CD4-positive, alpha-beta T cell (primary cell): ENCODE results near the gene COL17A1. TPM values are rescaled to one million over a fixed set of nuclear protein-coding genes. Genes with fewer than 3 reads are reported as not detected.

Experiments
- ATAC-seq: fragments of 200-7000 bp; cut with Tn5 transposase; one replicate; pipeline ENCODE4 v1.10.0; 2022; ENCODE audit warnings: mild to moderate bottlenecking; ENCODE audit not compliant: poor library complexity
- CTCF ChIA-PET: fragments of 350-600 bp; sonication (Branson Sonifier 250); formaldehyde crosslinking; loops from one replicate; lab custom pipeline; 2021; ENCODE audit warnings: antibody characterized with exemption, inconsistent platforms; lab: Charles Lee
- POLR2A ChIA-PET: fragments of 350-600 bp; sonication (Branson Sonifier 250); formaldehyde crosslinking; loops from one replicate; lab custom pipeline; 2021; ENCODE audit warnings: antibody characterized with exemption, inconsistent platforms; lab: Charles Lee
- DNase-seq, 14 experiments: peaks; one replicate each; pipeline ENCODE4 v3.0.0-alpha.2; 2013 to 2020; ENCODE audit warnings: mixed read lengths in 2 of 14
- H3K27ac ChIP-seq, 2 donors: one replicate each; pipeline versions ENCODE4 v1.5.1 to v1.7.0; 2013; ENCODE audit warnings: low read length in 2 of 2, low read depth in 1 of 2, mild to moderate bottlenecking in 1 of 2
- H3K27me3 ChIP-seq, 2 experiments: 1 replicate in 1 of 2; 2 replicates in 1 of 2; pipeline versions ENCODE4 v1.6.1 to v1.7.0; 2013; ENCODE audit warnings: low read length in 2 of 2, control low read depth in 1 of 2, mild to moderate bottlenecking in 1 of 2, moderate library complexity in 1 of 2; ENCODE audit not compliant: insufficient read depth in 2 of 2, control insufficient read depth in 1 of 2
- H3K36me3 ChIP-seq: one replicate; pipeline ENCODE4 v1.6.1; 2013; ENCODE audit warnings: low read length, control low read depth; ENCODE audit not compliant: insufficient read depth
- H3K4me1 ChIP-seq: one replicate; pipeline ENCODE4 v1.6.1; 2013; ENCODE audit warnings: low read length, control low read depth; ENCODE audit not compliant: insufficient read depth
- H3K4me3 ChIP-seq: one replicate; pipeline ENCODE4 v1.5.1; 2013; ENCODE audit warnings: mild to moderate bottlenecking, low read length, moderate library complexity
- H3K9me3 ChIP-seq, 2 experiments: 1 replicate in 1 of 2; 2 replicates in 1 of 2; pipeline versions ENCODE4 v1.6.1 to v1.7.0; 2013; ENCODE audit warnings: low read length in 2 of 2, mild to moderate bottlenecking in 2 of 2, control low read depth in 1 of 2, moderate library complexity in 1 of 2; ENCODE audit not compliant: control insufficient read depth in 1 of 2, insufficient read depth in 1 of 2
- H3K27ac Mint-ChIP-seq: one replicate; pipeline ENCODE4 v1.8.0; 2020; ENCODE audit warnings: mixed read lengths
- H3K27me3 Mint-ChIP-seq: one replicate; pipeline ENCODE4 v1.8.0; 2021; ENCODE audit warnings: mixed read lengths
- H3K36me3 Mint-ChIP-seq: one replicate; pipeline ENCODE4 v1.8.0; 2021; ENCODE audit warnings: low read depth, mixed read lengths
- H3K4me1 Mint-ChIP-seq: one replicate; pipeline ENCODE4 v1.8.0; 2021; ENCODE audit warnings: low read depth, mixed read lengths
- H3K4me3 Mint-ChIP-seq: one replicate; pipeline ENCODE4 v1.8.0; 2020; ENCODE audit warnings: mild to moderate bottlenecking, mixed read lengths
- H3K9me3 Mint-ChIP-seq: one replicate; pipeline ENCODE4 v1.8.0; 2020; ENCODE audit warnings: mixed read lengths
- intact Hi-C, 2 experiments: fragments of 100-400 bp; cut with DNase I in 1 of 2; cut with micrococcal nuclease in 1 of 2; formaldehyde crosslinking; loops; one replicate each; pipeline versions ENCODE4 v1.15.1 to v1.9.0; 2023 to 2025; cut with DNase I, micrococcal nuclease
- total RNA-seq, 174 experiments: library from RNA in 2 of 174; stranded (reverse) in 2 of 174; gene quantifications; one replicate each; pipeline ENCODE4 v1.2.3 and lab custom pipeline; 2021 to 2026
- TF ChIP-seq, protein P1 (sequence below): fragments of 200-600 bp; IDR thresholded peaks from one replicate; pipeline ENCODE4 v1.8.0; 2022; ENCODE audit warnings: antibody characterized with exemption, mild to moderate bottlenecking

COL17A1 gene
- total RNA-seq, 2 experiments from 2014 or later, result not detected

DNA sequence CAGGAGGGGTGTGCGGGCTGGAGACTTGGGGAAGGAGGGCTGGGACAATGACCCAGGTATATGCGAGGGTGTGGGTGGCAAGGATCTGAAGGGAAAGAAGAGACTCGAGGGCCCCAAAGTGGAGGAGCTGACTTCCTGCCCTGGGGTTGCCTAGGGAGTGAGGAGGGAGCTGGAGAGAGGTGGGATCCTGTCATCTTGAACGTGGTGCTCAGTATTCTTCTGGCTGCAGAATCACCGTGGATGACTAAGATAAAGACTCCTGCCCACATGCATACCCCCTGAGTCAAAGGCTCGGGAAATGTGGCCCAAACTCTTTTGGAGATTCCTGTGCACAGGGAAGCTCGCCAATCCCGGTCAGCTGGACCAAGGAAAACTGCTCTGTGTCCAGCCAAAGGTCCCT is 31.2 kb downstream of the COL17A1 start:
- H3K4me1 ChIP-seq, result no peaks in the 10 kb centered on the region
- Mint-ChIP-seq H3K4me1 (no peaks in the 10 kb centered on the region), H3K4me3 (no peak overlapping the region), H3K36me3 (no peaks in the 10 kb centered on the region), H3K27ac (no peak overlapping the region), H3K9me3 (no peaks in the 10 kb centered on the region), H3K27me3 (no peaks in the 10 kb centered on the region)
- H3K36me3 ChIP-seq, result no peaks in the 10 kb centered on the region
- CTCF ChIA-PET, result no interaction called here
- POLR2A ChIA-PET, result no interaction called here
- DNase-seq (no peak), ATAC-seq (no peak)
- intact Hi-C loops, result no loop called here
- H3K27me3 ChIP-seq, result no peaks in the 10 kb centered on the region
- no peak overlapping the region for H3K4me3 ChIP-seq
- H3K27ac ChIP-seq, result no peak overlapping the region
- no peaks in the 10 kb centered on the region for H3K9me3 ChIP-seq
- TF ChIP-seq, protein P1, sequence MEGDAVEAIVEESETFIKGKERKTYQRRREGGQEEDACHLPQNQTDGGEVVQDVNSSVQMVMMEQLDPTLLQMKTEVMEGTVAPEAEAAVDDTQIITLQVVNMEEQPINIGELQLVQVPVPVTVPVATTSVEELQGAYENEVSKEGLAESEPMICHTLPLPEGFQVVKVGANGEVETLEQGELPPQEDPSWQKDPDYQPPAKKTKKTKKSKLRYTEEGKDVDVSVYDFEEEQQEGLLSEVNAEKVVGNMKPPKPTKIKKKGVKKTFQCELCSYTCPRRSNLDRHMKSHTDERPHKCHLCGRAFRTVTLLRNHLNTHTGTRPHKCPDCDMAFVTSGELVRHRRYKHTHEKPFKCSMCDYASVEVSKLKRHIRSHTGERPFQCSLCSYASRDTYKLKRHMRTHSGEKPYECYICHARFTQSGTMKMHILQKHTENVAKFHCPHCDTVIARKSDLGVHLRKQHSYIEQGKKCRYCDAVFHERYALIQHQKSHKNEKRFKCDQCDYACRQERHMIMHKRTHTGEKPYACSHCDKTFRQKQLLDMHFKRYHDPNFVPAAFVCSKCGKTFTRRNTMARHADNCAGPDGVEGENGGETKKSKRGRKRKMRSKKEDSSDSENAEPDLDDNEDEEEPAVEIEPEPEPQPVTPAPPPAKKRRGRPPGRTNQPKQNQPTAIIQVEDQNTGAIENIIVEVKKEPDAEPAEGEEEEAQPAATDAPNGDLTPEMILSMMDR, result no peak

DNA sequence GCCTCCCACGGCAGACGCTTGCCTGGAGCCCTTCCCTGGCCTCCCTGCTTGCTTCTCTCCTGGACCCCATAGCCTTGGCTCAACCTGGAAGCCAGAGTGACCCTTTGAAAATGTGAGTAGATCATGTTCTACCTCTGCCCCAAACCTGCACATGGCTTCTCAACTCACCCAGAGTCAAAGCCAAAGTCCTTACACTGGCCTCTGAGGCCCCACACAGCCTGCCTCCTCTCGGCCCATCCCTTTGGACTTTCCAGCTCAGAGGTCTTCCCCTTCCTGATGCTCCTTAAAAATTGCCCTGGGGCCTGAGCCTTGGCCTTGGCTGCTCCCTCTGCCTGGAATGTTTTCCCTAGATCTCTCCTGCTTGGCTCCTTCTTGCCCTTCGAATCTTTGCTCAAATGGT is 32.5 kb downstream of the COL17A1 start:
- DNase-seq, result no peak
- TF ChIP-seq, protein P1, result no peak
- H3K9me3 Mint-ChIP-seq, result no peaks in the 10 kb centered on the region
- H3K27ac ChIP-seq, result no peak overlapping the region
- no peaks in the 10 kb centered on the region for H3K4me1 Mint-ChIP-seq
- ChIA-PET POLR2A (no interaction called here), CTCF (no interaction called here)
- no peaks in the 10 kb centered on the region for H3K4me1 ChIP-seq
- no peaks in the 10 kb centered on the region for H3K27me3 ChIP-seq
- H3K27me3 Mint-ChIP-seq, result no peaks in the 10 kb centered on the region
- H3K36me3 ChIP-seq, result no peaks in the 10 kb centered on the region
- intact Hi-C loops, result loop anchor here in 1 of 2 experiments (1.0 kb wide), 1 partner anchor 21 kb away; no protein-coding TSS in a partner anchor
- H3K9me3 ChIP-seq, result no peaks in the 10 kb centered on the region
- H3K4me3 ChIP-seq, result no peak overlapping the region
- no peak overlapping the region for H3K4me3 Mint-ChIP-seq
- H3K36me3 Mint-ChIP-seq, result no peaks in the 10 kb centered on the region
- no peak overlapping the region for H3K27ac Mint-ChIP-seq
- ATAC-seq, result no peak

DNA sequence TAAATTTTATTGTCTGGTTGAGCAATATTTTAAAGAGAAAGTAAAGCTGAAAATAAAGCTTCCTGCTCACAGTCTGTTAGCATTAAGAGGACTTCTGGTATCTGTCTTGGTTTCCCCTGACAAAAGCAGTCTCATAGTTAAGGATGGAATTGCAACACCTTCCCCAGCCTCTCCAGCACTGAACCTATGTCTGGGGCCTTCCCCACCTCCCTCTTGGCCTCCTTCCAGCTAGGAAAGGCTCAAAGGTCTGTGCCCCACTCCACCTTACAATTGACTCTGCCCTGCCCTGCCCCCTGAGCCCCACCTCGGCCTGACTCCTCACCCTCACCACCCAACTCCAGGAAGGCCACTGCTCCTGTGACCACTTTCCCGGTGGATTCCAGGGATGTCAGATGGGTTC is 33.2 kb downstream of the COL17A1 start:
- H3K9me3 Mint-ChIP-seq, result no peaks in the 10 kb centered on the region
- intact Hi-C loops, result no loop called here
- H3K9me3 ChIP-seq, result no peaks in the 10 kb centered on the region
- H3K4me3 ChIP-seq, result no peak overlapping the region
- H3K36me3 ChIP-seq, result no peaks in the 10 kb centered on the region
- ChIA-PET POLR2A (no interaction called here), CTCF (no interaction called here)
- no peaks in the 10 kb centered on the region for H3K4me1 Mint-ChIP-seq
- no peak for ATAC-seq
- H3K27me3 ChIP-seq, result no peaks in the 10 kb centered on the region
- no peaks in the 10 kb centered on the region for H3K27me3 Mint-ChIP-seq
- H3K27ac Mint-ChIP-seq, result no peak overlapping the region
- TF ChIP-seq, protein P1, result no peak
- no peak overlapping the region for H3K4me3 Mint-ChIP-seq
- no peak for DNase-seq
- no peaks in the 10 kb centered on the region for H3K4me1 ChIP-seq
- H3K27ac ChIP-seq, result no peak overlapping the region
- no peaks in the 10 kb centered on the region for H3K36me3 Mint-ChIP-seq
